ENCODE measurements around the gene AJM1. TPM values are rescaled to one million over a fixed set of nuclear protein-coding genes. Genes with fewer than 3 reads are reported as not detected.
"Not testable (repeated sequence)": the region's sequence is repeated elsewhere in the genome, so short reads cannot be mapped to it uniquely, and the experiment has no call there.

Gene AJM1
- total RNA-seq, 2 experiments from 2014 or later = 1.1 to 1.2 TPM

- Histone ChIP-seq H3K4me3 (ENCODE audit: low read length) (no peak overlapping the region), H3K9me3 (ENCODE audit: control insufficient read depth in 1 of 2, insufficient read depth in 1 of 2, low read length in 2 of 2) (no peaks in the 10 kb centered on the region), H3K36me3 (ENCODE audit: insufficient read depth, low read length) (peaks cover 14% of the 10 kb centered on the region), H3K27ac (ENCODE audit: low read depth in 1 of 2, low read length in 2 of 2) (no peak overlapping the region), H3K27me3 (ENCODE audit: control insufficient read depth in 1 of 2, insufficient read depth in 2 of 2, low read length in 2 of 2) (peaks cover 11 to 12% of the 10 kb centered on the region in 2 experiments), H3K4me1 (ENCODE audit: insufficient read depth, low read length) (peaks cover 36% of the 10 kb centered on the region)
- peaks cover 5% of the 10 kb centered on the region for H3K36me3 Mint-ChIP-seq (ENCODE audit: low read depth)
- no peak for TF ChIP-seq CTCF (IDR thresholded peaks at IDR 0.05)
- no peak overlapping the region for H3K4me3 Mint-ChIP-seq
- peaks cover 16% of the 10 kb centered on the region for H3K27me3 Mint-ChIP-seq
- no peak overlapping the region for H3K27ac Mint-ChIP-seq
- H3K4me1 Mint-ChIP-seq (ENCODE audit: low read depth) = peaks cover 15% of the 10 kb centered on the region
- DNase-seq (no peak), ATAC-seq (ENCODE audit: poor library complexity) (no peak)
- no peaks in the 10 kb centered on the region for H3K9me3 Mint-ChIP-seq
- POLR2A ChIA-PET = interaction anchor here (1.6 kb wide), 1 partner anchor 11 kb away, joined by 4 read pairs; the partner anchor contains the start of gene MAMDC4
- CTCF ChIA-PET = interaction anchor here (1.1 to 3.2 kb wide), 3 partner anchors 144 to 194 kb away, joined by 3 to 20 read pairs (median 6); partner anchors contain the start of gene CLIC3
- intact Hi-C loops (cut with DNase I, micrococcal nuclease) = loop anchor here (2.0 to 10.0 kb wide), 2 partner anchors 32 to 104 kb away; partner anchors contain the start of genes C8G (in 1 of the 2) and FBXW5 (in 1 of the 2)
Measured at GRCh38 chr9:136840877-136841645, 1.2 kb upstream of the AJM1 start.

DNA sequence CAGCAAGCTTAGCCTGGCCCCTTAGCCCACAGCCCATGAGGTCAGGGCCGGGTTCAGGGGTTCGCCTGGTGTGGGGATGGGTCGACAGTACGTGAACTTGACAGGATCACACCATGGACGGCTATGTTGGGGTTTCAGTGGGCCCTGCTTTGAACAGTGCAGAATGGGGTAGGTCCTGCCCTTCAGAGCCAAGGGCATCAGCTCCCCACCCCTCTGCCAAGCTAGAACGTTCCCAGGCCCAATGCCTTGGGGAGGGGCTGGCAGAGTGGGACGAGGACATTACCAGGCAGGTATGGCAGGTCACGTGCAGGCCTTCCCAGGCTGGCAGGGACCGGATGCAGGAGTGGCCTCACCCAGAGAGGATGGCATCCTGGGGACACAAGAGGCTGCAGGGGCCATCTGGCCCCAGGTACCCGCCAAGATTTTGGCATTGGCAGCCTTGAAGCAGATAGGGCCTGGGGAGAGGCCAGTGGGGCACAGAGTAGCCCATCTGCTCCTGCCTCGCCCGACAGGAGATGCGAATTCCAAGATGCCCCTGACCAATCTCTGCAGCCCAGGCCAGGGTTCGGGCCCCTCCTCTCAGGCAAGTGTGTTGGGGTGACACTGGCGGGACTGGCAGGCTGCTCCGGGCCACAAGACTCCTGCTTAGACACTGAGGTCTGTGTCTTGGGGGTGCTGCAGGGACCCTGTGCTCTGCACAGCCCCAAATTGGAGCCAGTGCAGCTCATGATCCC is 465 bp upstream of the AJM1 start:
- H3K4me1 Mint-ChIP-seq (ENCODE audit: low read depth) = peaks cover 15% of the 10 kb centered on the region
- peaks cover 41% of the 10 kb centered on the region for H3K4me1 ChIP-seq (ENCODE audit: insufficient read depth, low read length)
- peaks cover 21% of the 10 kb centered on the region for H3K27me3 Mint-ChIP-seq
- not testable (repeated sequence) for DNase-seq; H3K27ac ChIP-seq (ENCODE audit: low read depth in 1 of 2, low read length in 2 of 2); ATAC-seq (ENCODE audit: poor library complexity); H3K36me3 Mint-ChIP-seq (ENCODE audit: low read depth); H3K9me3 Mint-ChIP-seq; H3K9me3 ChIP-seq (ENCODE audit: control insufficient read depth in 1 of 2, insufficient read depth in 1 of 2, low read length in 2 of 2)
- ChIA-PET CTCF (interaction anchor here (0.9 to 3.2 kb wide), 26 partner anchors 19 to 246 kb away, joined by 3 to 20 read pairs (median 5); partner anchors contain the start of genes CLIC3, FBXW5, FUT7 and MAN1B1), POLR2A (interaction anchor here (0.7 to 2.7 kb wide), 8 partner anchors 10 to 193 kb away, joined by 3 to 11 read pairs (median 4); partner anchors contain the start of genes FBXW5, MAMDC4 and RABL6)
- intact Hi-C loops (cut with DNase I, micrococcal nuclease) = loop anchor here (1.0 to 10.0 kb wide), 4 partner anchors 33 to 193 kb away; partner anchors contain the start of genes C8G (in 1 of the 2) and FBXW5 (in 1 of the 2)
- H3K27me3 ChIP-seq (ENCODE audit: control insufficient read depth in 1 of 2, insufficient read depth in 2 of 2, low read length in 2 of 2) = peaks cover 11 to 14% of the 10 kb centered on the region in 2 experiments
- peaks cover 14% of the 10 kb centered on the region for H3K36me3 ChIP-seq (ENCODE audit: insufficient read depth, low read length)
- peak overlapping the region; percentile 89 for H3K4me3 Mint-ChIP-seq
- peak overlapping the region; percentile 77 for H3K4me3 ChIP-seq (ENCODE audit: low read length)
- peak overlapping the region; percentile 30 for H3K27ac Mint-ChIP-seq

- H3K36me3 Mint-ChIP-seq (ENCODE audit: low read depth); DNase-seq; H3K27ac ChIP-seq (ENCODE audit: low read depth in 1 of 2, low read length in 2 of 2); ATAC-seq (ENCODE audit: poor library complexity); H3K27ac Mint-ChIP-seq; H3K9me3 Mint-ChIP-seq; H3K36me3 ChIP-seq (ENCODE audit: insufficient read depth, low read length): not testable (repeated sequence)
- Mint-ChIP-seq H3K27me3 (peaks cover 27% of the 10 kb centered on the region), H3K4me3 (peak overlapping the region; percentile 75), H3K4me1 (ENCODE audit: low read depth) (peaks cover 21% of the 10 kb centered on the region)
- H3K4me3 ChIP-seq (ENCODE audit: low read length) = peak overlapping the region; percentile 24
- ChIA-PET CTCF (interaction anchor here (0.9 to 3.2 kb wide), 10 partner anchors 18 to 191 kb away, joined by 3 to 20 read pairs (median 4); partner anchors contain the start of gene ABCA2), POLR2A (interaction anchor here (1.1 to 2.7 kb wide), 6 partner anchors 35 to 192 kb away, joined by 3 to 11 read pairs (median 5); partner anchors contain the start of genes FBXW5, RABL6 and TMEM141)
- peaks cover 56% of the 10 kb centered on the region for H3K4me1 ChIP-seq (ENCODE audit: insufficient read depth, low read length)
- peaks cover 15 to 23% of the 10 kb centered on the region in 2 experiments for H3K27me3 ChIP-seq (ENCODE audit: control insufficient read depth in 1 of 2, insufficient read depth in 2 of 2, low read length in 2 of 2)
- H3K9me3 ChIP-seq (ENCODE audit: control insufficient read depth in 1 of 2, insufficient read depth in 1 of 2, low read length in 2 of 2) = peaks cover 0 to 14% of the 10 kb centered on the region in 2 experiments
- intact Hi-C loops (cut with DNase I, micrococcal nuclease) = loop anchor here in 1 of 2 experiments (2.0 to 10.0 kb wide), 2 partner anchors 40 to 102 kb away; partner anchors contain the start of genes C8G and FBXW5
Measured at GRCh38 chr9:136843159-136843800, 1.0 kb downstream of the AJM1 start.

All from CD4-positive, alpha-beta T cell (primary cell).